Breast epithelium (tissue), 3 donors: ENCODE results near the gene GPR108.

Source experiments
- CTCF ChIP-seq, 3 donors: fragments of 450-650 bp; IDR thresholded peaks; one replicate each; pipeline ENCODE4 v1.5.1; 2016 to 2017; ENCODE audit warnings: antibody characterized with exemption in 3 of 3, mild to moderate bottlenecking in 3 of 3, moderate library complexity in 3 of 3
- POLR2A ChIP-seq: fragments of 450-650 bp; IDR thresholded peaks from one replicate; pipeline ENCODE4 v1.6.1; 2016; ENCODE audit warnings: antibody characterized with exemption, mild to moderate bottlenecking, moderate library complexity

GRCh38 chr19:6693056-6693471 lies 44.3 kb downstream of the GPR108 start:
- no peak for TF ChIP-seq CTCF (IDR thresholded peaks at IDR 0.05)
- TF ChIP-seq POLR2A: no peak
